Effector CD4-positive, alpha-beta T cell (primary cell): ENCODE results near the gene NTM.

Experiments used
- DNase-seq: peaks from one replicate; pipeline ENCODE4 v3.0.0-alpha.2; 2020

The NTM gene

DNA sequence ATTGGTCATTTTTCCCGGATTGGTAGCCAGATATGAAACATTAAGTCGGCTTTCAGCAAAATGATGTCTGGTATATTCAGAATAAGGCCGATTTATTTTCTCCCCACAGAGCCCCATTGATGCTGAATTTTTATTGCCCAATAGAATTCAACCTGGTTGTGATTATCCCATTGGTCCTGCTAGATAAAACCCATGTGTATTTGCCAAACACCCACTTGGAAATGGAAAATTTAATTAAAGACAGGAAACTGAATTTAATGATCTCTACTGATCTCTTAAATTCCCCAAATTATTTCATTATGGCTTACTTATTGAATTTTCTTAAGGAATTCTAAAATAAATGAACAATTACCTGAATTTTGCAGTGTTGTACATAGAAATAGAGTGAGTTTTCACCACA lies 609.8 kb downstream of the NTM start:
- DNase-seq: no peak

DNA sequence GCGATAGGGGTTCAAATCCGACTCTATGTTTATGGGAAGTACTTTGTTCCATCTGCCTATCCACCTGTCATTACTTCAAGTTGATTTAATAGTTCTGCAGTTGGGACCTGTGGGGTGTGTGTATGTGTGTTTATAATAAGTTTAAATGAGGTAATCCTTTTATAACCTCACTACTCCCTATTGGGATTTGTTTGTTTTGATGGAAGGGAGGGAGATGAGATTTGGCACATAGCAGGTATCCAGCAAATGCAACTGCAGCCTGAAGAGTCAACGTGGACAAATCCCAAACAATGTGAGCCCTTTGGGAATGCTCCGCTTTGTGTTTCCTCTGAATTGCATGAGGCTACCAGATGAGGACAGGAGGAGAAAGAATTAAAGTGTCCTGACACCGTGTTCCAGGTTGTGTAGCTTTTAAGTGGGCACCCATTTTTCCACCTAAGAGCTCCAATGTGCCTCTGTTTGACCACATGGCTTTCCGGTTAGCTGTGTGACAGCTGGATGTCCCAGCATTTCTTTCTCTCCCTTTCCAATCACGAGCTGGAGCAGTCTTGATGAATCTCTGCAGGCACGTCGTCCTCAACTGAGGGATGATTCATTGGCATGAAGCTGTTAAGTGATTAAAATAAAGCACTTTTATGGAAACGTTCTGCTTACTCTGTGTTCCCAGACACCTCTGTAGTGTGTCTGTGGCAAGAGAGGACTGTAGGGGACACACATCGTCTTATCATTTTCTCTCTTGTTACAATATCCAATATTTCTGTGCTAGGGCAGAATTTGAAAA lies 610.7 kb downstream of the NTM start:
- DNase-seq: no peak

DNA sequence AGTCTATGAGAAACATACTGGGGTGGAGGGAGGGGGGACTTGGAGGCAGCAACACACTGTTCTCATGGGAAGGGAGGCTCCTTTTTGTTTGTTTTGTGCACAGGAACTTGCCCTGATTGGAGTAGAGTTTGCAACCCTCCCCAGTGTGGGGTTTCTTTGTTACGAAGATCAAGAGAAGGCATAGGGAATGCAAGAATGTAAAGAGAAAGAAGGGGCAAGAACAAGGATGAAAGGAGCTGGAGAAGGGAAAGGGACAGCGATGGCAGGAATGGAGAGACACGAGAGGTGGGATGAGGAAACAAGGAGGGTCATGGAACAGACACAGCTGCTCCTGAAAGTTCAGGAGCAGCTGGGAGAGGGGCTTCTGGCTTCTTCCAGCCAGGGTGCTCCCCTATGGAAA lies 611.7 kb downstream of the NTM start:
- no peak for DNase-seq

- no peak for DNase-seq
Measured at GRCh38 chr11:131985846-131986301, 615.5 kb downstream of the NTM start.

- no peak for DNase-seq
Measured at GRCh38 chr11:131987703-131988102, 617.3 kb downstream of the NTM start.

- DNase-seq: no peak
Measured at GRCh38 chr11:131991606-131992005, 621.2 kb downstream of the NTM start.

DNA sequence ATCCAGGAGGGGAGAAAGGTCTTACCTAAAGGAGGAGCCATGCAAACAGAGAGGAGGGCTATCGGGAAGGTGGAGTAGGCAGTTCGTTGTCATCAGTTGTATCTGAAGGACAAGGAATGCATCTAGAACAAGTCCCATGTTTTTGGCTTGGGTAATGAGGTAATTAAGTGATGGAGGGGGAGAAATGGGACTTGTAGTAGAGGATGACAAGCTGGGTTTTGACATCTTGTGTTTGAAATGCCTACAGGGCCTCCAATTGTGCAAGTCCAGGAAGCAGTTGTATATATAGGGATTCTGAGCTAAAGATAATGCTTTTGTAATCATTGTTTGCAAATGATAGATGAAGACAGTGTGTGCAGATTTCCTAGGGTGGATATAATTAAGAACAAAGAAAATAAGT lies 622.8 kb downstream of the NTM start:
- no peak for DNase-seq

DNA sequence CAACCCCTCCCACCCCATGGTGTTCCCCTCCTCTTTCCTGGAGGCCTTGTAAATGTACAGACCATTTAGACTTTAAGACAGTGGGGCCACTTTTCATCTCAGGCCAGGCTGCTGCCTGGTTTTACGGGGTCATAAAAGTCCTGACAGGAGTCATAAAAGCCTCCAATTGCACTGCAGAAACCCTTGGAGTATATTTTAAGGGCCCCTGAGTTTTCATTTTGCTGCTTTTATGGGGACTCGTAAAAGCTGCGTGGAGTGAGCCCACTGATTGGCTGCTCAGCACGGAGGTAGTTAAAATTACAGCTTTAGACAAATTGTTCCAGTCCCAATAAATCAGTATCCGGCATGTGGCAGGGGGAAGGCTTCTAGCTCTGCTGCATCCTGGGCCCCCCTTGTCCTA lies 627.6 kb downstream of the NTM start:
- DNase-seq: no peak

GRCh38 chr11:131999084-131999483 lies 628.7 kb downstream of the NTM start:
- no peak for DNase-seq

- no peak for DNase-seq
Measured at GRCh38 chr11:131999955-132000354, 629.5 kb downstream of the NTM start.

DNA sequence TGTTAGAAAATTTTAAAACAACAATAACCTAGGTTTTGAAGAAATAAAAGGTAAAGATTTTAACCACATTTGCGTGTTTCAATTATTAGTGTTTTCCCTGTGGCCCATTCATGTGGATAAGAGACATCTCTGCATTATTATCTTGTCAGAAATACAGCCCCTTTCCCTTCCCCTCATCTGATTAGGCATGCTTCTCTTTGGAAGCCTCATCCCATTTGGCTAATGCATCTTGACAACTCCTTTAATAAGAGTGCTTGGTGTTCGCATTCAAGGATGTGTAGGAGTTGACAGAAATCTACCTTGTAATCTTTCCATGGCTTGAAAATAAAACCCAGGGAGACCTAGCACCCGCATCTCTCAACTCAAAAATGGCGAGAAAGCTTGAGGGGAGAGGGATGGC lies 635.5 kb downstream of the NTM start:
- no peak for DNase-seq

- DNase-seq: no peak
Measured at GRCh38 chr11:132006884-132007580, 636.6 kb downstream of the NTM start.

GRCh38 chr11:132008226-132008625 lies 637.8 kb downstream of the NTM start:
- no peak for DNase-seq

DNA sequence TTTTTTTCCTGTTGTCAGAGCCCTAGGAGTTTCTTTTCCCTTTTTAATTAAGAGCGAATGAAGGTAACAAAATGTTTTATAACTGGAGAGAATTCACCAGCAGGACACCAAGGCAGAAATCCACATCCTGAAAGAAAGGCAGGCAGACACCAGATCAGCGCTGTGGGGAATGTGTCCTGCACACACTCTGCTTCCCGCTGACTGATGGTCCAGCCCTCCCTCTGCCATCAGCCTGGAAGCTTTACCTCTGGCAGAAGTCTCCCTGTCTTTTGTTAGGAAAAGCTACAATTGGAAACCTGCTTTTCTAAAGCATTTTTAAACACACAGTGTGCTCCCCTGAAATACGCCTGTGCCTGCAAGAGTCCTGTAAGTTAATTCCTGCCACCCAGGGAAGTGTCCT lies 638.5 kb downstream of the NTM start:
- DNase-seq: no peak

DNA sequence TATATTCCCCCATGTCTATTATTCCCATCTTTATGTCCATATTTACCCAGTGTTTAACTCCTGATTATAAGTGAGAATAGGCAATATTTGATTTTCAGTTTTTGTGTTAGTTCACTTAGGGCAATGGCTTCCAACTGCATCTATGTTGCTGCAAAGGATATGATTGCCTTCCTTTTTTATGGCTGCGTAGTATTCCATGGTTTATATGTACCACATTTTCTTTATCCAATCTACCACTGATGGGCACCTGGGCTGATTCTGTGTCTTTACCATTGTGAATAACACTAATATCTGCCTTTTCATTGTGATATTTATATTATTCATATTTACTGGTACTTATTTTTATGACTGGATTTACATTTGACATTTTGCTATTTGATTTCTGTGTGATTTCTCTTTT lies 649.6 kb downstream of the NTM start:
- no peak for DNase-seq

GRCh38 chr11:132022285-132022684 lies 651.9 kb downstream of the NTM start:
- DNase-seq: no peak

DNA sequence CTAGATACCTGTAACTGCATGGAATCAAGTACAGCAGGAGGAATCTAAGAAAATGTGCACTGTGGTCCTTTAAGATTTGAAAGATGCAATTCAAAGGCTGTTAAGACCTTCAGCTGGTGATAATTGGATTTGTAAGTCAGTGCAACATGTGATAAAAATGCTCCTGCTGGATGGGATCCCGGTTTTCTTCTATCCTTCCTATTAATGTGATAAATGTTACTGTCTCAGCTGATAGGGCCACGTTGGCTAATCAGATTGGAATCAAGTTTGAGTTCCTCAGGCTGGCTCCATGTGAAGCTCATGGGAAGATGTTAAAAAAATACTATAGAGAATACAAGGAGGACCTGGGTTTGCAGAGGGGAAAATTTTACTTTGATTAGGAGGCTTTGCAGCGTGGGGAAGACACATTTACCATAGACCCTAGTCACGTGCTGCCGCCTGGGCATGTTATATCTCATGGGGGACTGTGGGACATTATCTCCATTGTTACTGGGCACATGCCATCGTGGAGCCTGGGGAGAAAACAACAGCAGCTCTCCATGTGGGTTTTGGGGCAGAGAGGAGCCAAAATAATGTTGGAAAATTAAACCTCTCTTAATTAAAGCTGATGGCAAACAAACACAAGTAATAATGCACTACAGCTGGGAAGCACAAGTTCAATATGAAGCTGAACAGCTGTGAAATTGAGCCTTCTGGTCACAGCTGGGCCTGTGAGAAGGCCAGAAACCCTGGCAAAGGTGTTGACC lies 652.5 kb downstream of the NTM start:
- no peak for DNase-seq

DNA sequence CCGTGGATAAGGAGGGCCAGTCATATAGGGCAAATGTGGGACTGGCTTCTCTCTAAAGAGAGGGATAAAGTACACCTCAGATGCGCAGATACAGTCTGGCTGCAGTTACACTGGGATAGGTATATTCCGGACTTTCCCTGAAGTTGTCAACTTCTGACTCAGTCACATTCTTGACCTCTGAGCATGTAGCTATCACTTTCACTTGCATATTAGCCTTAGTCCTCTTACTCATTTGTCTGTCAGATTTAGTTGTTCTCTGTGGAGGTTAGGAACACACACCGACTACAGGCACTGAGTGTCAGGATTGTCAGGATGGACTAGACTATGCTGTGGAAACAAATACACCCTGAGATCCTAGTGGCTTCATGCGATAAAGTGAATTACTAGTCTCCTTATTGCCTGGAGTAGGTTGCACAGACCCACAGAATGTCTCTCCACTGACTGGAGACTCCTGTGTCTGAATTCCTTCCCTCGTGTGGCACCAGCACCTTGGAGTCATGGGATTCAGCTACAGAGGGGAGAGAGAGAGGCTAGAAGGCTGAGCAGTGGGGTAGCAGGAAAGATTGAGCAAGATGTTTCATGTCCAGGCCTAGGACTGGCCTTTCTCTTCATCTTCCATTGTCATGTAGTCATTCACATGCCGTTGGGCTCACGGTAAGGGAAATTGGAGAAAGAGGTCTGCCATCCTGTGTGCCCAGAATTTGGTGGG lies 654.3 kb downstream of the NTM start:
- no peak for DNase-seq

- no peak for DNase-seq
Measured at GRCh38 chr11:132026746-132027145, 656.3 kb downstream of the NTM start.

DNA sequence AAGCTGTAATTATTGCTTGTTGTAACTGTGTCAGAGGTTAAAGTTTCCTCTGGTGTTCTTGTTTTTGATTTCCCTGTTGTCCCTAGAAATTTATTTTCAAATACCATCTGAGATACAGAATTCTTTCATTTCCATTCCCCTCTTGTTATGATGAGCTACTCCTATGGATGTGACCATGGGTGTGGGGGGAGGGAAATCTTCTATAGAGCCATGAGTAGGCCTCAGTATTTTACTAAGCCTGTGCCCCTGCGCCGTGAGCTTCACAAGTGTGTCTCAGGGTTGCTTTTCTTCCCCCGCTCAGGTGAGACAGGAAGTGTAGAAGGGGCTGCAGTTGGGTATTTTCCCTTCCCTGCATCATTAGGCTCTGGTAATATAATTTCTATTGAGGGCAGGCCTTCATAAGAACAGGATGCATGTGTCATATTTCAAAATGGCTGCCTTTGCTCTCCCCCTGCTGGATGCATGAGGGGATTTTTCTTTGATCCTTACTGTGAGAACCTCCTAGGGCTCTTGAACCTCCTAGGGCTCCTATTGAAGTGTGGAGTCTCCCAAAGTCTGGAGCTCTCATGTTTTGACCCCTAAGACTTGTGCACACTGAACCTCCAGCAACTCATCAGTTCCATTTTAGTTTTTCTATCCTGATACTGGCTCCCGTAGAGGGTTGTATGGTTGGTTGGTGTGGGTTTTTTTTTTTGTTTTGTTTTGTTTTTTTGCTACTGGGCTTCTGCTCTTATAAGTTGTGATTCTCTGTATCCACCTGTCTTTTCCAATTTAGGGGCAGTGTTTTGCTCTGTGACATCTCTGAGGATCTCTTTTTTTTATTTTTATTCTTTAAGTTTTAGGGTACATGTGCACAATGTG lies 658.2 kb downstream of the NTM start:
- DNase-seq: no peak

DNA sequence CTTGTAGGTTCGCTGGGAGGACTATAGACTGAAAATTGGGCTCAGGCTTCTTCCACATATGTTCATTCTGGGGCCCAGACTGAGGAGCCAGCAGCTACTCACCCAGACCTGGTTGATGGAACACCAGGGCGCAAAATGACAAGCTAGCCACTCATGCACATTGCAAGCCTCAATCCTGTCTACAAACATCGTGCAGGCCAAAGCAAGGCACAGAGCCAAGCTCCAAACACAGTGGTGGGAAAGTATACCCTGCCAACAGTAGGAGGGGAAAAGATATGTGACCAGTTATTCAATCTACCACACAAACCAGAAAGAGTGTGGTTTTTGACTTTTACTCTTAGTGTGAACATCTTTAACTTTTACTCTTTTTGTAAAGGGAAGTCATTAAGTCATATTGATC lies 660.5 kb downstream of the NTM start:
- DNase-seq: no peak

DNA sequence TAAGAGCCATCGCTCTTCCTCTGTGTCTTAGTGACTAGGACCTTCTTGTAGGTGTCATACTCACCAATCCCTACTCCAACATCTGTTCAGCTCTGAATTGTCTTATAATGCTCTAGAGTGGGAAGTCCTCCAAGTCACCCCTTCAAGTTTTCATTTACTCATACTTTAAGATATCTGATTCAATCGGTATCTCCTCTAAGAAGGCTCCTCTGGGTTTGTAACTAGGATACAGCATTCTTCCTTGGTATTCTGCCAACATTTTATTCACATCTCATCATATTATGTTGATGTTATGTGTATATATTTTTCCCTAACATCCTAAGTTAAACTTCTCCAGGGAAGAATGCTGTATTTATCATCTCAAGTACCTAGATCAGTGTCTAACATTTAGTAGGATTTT lies 662.1 kb downstream of the NTM start:
- DNase-seq: no peak
